Lower lobe of right lung (tissue), 2 donors: ENCODE measurements around the gene SORCS1. TPM values are rescaled to one million over a fixed set of nuclear protein-coding genes. Genes with fewer than 3 reads are reported as not detected.

Experiments used
- ATAC-seq, 2 donors: fragments of 200-7000 bp; cut with Tn5 transposase; one replicate each; pipeline ENCODE4 v1.9.1; 2020 to 2022; ENCODE audit warnings: mild to moderate bottlenecking in 2 of 2, moderate library complexity in 2 of 2
- DNase-seq: peaks from one replicate; pipeline ENCODE4 v3.0.0-alpha.2; 2020
- H3K27ac ChIP-seq: fragments of 200-600 bp; one replicate; pipeline ENCODE4 v1.8.0; 2022
- H3K27me3 ChIP-seq: fragments of 200-600 bp; one replicate; pipeline ENCODE4 v1.8.0; 2022; ENCODE audit warnings: low read depth
- H3K36me3 ChIP-seq: fragments of 200-600 bp; one replicate; pipeline ENCODE4 v1.8.0; 2022; ENCODE audit warnings: mild to moderate bottlenecking
- H3K4me1 ChIP-seq: fragments of 200-600 bp; one replicate; pipeline ENCODE4 v1.8.0; 2022
- H3K4me3 ChIP-seq: fragments of 200-600 bp; one replicate; pipeline ENCODE4 v1.8.0; 2022; ENCODE audit warnings: mild to moderate bottlenecking
- H3K9me3 ChIP-seq: fragments of 200-600 bp; one replicate; pipeline ENCODE4 v1.8.0; 2022
- intact Hi-C: fragments of 100-400 bp; cut with DNase I; formaldehyde crosslinking; loops from one replicate; pipeline ENCODE4 v1.11.0; 2022
- total RNA-seq: library from RNA; stranded (reverse); fragmentation: NEBNext Ultra II Directional; extraction: Animal tissue kit (Norgen Biotek cat#: 25700); gene quantifications from one replicate; pipeline ENCODE4 v1.2.1, GENCODE V29; 2021
- TF ChIP-seq, protein P1 (sequence below): fragments of 200-600 bp; IDR thresholded peaks from one replicate; pipeline ENCODE4 v1.8.0; 2022; ENCODE audit warnings: antibody characterized with exemption, mild to moderate bottlenecking
- donor health status: DM: no; HTN: yes; CAD: no; lungs with severe emphysema.

Gene SORCS1
- total RNA-seq, 1 donor from 2014 or later = 0.15 TPM

DNA sequence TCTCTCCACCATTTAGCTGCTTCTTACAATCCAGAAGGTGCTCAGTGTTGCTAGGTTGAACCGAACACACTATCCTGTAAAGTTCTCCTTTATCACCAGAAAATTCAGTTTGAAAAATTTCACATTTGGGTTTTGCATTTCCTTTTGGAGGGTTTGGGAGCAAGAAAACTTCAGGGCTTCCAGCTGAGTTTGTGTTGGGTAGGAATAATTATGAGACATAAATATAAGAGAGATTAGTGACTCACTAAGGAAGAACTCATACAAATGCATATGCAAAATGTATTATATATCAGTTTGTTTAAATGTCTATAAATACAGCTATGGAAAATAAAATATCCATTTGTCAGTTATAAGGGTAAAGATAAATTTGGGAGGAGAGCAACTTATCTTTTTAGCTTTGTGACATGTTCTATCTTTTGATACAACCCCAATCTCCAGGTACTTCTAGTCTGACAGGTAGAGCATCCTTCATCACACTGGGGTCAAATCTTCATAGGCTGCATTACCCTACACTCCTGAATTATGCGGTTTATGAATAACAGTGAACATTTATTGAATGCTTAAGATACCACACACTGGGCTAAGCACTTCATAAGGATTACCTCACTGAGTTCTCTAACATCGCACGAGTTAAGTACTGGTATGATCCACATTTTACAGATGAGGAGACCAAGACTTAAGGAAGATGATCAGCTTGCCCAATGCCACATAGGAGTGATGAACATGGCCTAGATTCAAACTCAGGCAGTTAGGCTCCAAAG is 304.4 kb downstream of the SORCS1 start:
- Histone ChIP-seq H3K36me3 (no peaks in the 10 kb centered on the region), H3K4me1 (no peaks in the 10 kb centered on the region), H3K27me3 (no peaks in the 10 kb centered on the region), H3K27ac (no peak overlapping the region), H3K4me3 (no peak overlapping the region), H3K9me3 (no peaks in the 10 kb centered on the region)
- TF ChIP-seq, protein P1, sequence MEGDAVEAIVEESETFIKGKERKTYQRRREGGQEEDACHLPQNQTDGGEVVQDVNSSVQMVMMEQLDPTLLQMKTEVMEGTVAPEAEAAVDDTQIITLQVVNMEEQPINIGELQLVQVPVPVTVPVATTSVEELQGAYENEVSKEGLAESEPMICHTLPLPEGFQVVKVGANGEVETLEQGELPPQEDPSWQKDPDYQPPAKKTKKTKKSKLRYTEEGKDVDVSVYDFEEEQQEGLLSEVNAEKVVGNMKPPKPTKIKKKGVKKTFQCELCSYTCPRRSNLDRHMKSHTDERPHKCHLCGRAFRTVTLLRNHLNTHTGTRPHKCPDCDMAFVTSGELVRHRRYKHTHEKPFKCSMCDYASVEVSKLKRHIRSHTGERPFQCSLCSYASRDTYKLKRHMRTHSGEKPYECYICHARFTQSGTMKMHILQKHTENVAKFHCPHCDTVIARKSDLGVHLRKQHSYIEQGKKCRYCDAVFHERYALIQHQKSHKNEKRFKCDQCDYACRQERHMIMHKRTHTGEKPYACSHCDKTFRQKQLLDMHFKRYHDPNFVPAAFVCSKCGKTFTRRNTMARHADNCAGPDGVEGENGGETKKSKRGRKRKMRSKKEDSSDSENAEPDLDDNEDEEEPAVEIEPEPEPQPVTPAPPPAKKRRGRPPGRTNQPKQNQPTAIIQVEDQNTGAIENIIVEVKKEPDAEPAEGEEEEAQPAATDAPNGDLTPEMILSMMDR = no peak
- intact Hi-C loops = no loop called here
- no peak for DNase-seq
- no peak for ATAC-seq

DNA sequence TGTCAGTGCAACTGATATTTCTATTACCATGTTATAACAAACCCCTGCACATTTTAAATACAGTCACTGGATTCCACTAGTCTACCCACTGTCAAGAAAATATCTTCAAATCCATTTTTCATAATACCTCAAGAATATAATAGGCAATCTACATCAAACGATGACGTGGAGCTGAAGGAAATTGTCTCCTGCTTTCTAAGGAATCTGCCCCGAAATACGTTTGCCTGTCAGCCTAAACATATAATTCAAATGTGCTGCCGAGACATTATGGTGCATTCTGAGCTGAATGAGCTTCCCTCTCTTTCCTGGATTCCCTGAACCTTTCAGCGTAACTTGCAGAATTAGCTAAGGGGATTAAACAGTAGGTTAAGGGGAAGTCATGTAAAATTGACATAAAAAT is 306.8 kb downstream of the SORCS1 start:
- Histone ChIP-seq H3K27me3 (no peaks in the 10 kb centered on the region), H3K4me3 (no peak overlapping the region), H3K4me1 (no peaks in the 10 kb centered on the region), H3K27ac (no peak overlapping the region), H3K9me3 (no peaks in the 10 kb centered on the region), H3K36me3 (no peaks in the 10 kb centered on the region)
- no peak for DNase-seq
- no peak for ATAC-seq
- intact Hi-C loops = no loop called here
- TF ChIP-seq, protein P1 = no peak

DNA sequence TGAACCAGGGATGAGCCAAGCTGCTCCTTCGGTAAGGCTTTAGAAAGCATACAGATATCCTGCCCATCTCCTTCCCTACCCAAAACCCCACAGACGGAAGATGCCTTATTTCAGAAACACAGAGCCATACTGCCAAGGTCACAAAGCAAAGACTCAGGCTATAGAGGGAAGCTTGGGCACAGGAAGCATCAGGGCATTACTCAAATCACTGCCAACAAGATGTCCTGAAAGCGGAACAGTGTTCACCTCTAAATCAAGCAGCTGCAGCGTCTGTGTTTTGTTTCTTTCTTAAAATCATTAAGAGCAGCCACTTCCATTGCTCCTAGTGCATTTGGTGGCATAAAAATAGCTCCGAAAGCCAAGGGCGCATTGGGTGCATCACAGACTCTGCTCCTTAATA is 307.3 kb downstream of the SORCS1 start:
- H3K36me3 ChIP-seq = no peaks in the 10 kb centered on the region
- no peak overlapping the region for H3K27ac ChIP-seq
- no peaks in the 10 kb centered on the region for H3K9me3 ChIP-seq
- H3K4me3 ChIP-seq = no peak overlapping the region
- TF ChIP-seq, protein P1 = no peak
- intact Hi-C loops = no loop called here
- H3K4me1 ChIP-seq = no peaks in the 10 kb centered on the region
- no peak for ATAC-seq
- DNase-seq = no peak
- H3K27me3 ChIP-seq = no peaks in the 10 kb centered on the region

DNA sequence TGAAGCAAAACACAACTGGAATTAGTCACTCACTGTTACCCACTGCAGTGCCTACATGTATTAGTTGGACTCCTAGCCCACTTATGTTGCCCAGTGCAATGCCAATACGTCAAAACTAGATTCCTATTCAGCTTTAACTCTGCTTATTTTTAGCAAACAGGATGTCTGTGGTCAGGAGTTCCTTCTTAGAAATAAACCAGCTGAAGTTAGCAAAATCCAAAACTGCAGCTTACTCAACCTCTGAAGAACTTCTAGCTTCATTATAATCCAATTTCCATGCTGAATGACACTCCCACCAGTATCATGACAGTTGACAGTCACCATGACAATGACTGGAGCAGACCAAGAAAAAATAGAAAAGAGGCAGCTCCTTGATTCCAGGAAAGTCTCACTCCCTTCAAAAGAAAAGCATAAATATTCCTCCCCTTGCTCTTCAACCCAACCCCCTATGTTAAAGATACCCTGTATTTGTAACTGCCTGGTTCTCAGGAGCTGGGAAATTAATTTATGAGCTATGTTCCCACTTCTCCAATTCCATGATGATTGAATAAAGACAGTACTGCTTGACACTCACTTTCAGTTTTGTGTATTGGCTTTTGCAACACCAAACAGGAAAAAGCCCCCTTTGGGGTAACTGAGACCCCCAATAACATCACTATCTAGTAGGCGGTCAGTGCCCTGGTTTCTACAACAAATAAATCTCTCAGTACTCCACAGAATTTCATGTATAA is 327.4 kb downstream of the SORCS1 start:
- Histone ChIP-seq H3K36me3 (no peaks in the 10 kb centered on the region), H3K27me3 (no peaks in the 10 kb centered on the region), H3K9me3 (no peaks in the 10 kb centered on the region), H3K27ac (no peak overlapping the region), H3K4me3 (no peak overlapping the region), H3K4me1 (peaks cover 5% of the 10 kb centered on the region)
- peak; percentile 46 to 69 for ATAC-seq
- TF ChIP-seq, protein P1 = no peak
- intact Hi-C loops = no loop called here
- DNase-seq = no peak

DNA sequence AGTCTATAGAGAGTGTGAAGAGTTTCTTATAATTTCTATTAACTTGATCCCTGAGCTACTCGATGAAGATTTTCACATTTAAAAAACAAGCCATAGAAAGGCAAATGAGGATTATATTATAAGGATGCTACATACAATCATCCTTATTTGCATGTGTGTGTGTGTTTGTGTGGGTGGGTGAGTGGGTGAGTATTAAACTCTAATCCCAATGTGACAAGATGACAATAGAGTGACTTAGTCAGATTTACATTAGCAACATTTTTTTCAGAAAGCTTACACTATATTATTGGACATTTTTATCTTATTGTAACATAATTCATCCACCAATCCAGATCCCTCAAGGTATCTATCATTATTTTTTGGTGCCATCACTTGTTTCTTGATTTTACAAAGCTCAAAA is 331.7 kb downstream of the SORCS1 start:
- Histone ChIP-seq H3K4me1 (peaks cover 5% of the 10 kb centered on the region), H3K9me3 (no peaks in the 10 kb centered on the region), H3K27ac (no peak overlapping the region), H3K27me3 (no peaks in the 10 kb centered on the region), H3K4me3 (no peak overlapping the region), H3K36me3 (no peaks in the 10 kb centered on the region)
- ATAC-seq (no peak), DNase-seq (no peak)
- TF ChIP-seq, protein P1 = no peak
- intact Hi-C loops = no loop called here
